H1 (cell line): Measurements from ENCODE around the gene GP5. TPM values are rescaled to one million over a fixed set of nuclear protein-coding genes. Genes with fewer than 3 reads are reported as not detected.

Source experiments
- CTCF ChIA-PET: fragments of 300-600 bp; sonication (Branson Sonifier 250); formaldehyde crosslinking; loops from one replicate; lab custom pipeline; 2021; ENCODE audit not compliant: partially characterized antibody; lab: Charles Lee
- POLR2A ChIA-PET: fragments of 300-600 bp; sonication (Branson Sonifier 250); formaldehyde crosslinking; loops from one replicate; lab custom pipeline; 2021; ENCODE audit warnings: inconsistent platforms; ENCODE audit not compliant: partially characterized antibody; lab: Charles Lee
- DNase-seq, 2 experiments: peaks; one replicate each; pipeline versions ENCODE4 v3.0.0 to v3.0.0-alpha.2; 2010 to 2022; ENCODE audit warnings: low spot score in 2 of 2, low read depth in 1 of 2, mixed read lengths in 1 of 2
- FAIRE-seq: peaks from 2 replicates; lab custom pipeline; 2011; peaks lifted over from hg19 to GRCh38; lab: Jason Lieb, UNC
- H2AFZ ChIP-seq: 2 replicates; pipeline ENCODE4 v1.8.1; 2012; ENCODE audit warnings: low read length, inconsistent platforms
- H2AK5ac ChIP-seq: 2 replicates; pipeline ENCODE4 v1.6.1; 2013; ENCODE audit warnings: low read depth, low read length
- H2BK120ac ChIP-seq: replicated peaks from 2 replicates; pipeline ENCODE3; 2013; ENCODE audit warnings: low read depth, low read length, inconsistent platforms
- H2BK12ac ChIP-seq: 2 replicates; pipeline ENCODE4 v1.6.1; 2013; ENCODE audit warnings: low read depth, low read length
- H2BK15ac ChIP-seq: 2 replicates; pipeline ENCODE4 v1.6.1; 2013; ENCODE audit warnings: low read length
- H2BK20ac ChIP-seq: 2 replicates; pipeline ENCODE4 v1.6.1; 2013; ENCODE audit warnings: low read length
- H2BK5ac ChIP-seq: 2 replicates; pipeline ENCODE4 v1.6.1; 2013; ENCODE audit warnings: low read depth, low read length
- H3K14ac ChIP-seq: 2 replicates; pipeline ENCODE4 v1.6.1; 2013; ENCODE audit warnings: inconsistent platforms; ENCODE audit not compliant: insufficient read length
- H3K18ac ChIP-seq: 2 replicates; pipeline ENCODE4 v1.6.1; 2013; ENCODE audit warnings: low read length; ENCODE audit errors: extremely low read depth
- H3K23ac ChIP-seq: 2 replicates; pipeline ENCODE4 v1.6.1; 2013; ENCODE audit warnings: inconsistent platforms; ENCODE audit not compliant: insufficient read length
- H3K23me2 ChIP-seq: 2 replicates; pipeline ENCODE4 v1.6.1; 2013; ENCODE audit warnings: low read depth, low read length
- H3K27ac ChIP-seq: 2 replicates; pipeline ENCODE4 v1.6.1; 2011; ENCODE audit warnings: low read depth, low read length, inconsistent platforms
- H3K27me3 ChIP-seq, 4 experiments: replicated peaks in 1 of 4; 1 replicate in 1 of 4; 2 replicates in 3 of 4; pipeline versions ENCODE4 v1.6.1 to v1.8.1; 2011 to 2013; ENCODE audit warnings: low read length in 3 of 4, mild to moderate bottlenecking in 3 of 4, inconsistent platforms in 2 of 4, mixed read lengths in 2 of 4, moderate library complexity in 1 of 4; ENCODE audit not compliant: control insufficient read depth in 3 of 4, insufficient read depth in 3 of 4; ENCODE audit errors: extremely low read depth in 1 of 4
- H3K36me3 ChIP-seq, 4 experiments: 2 replicates each; pipeline versions ENCODE4 v1.6.1 to v1.8.1; 2011 to 2013; ENCODE audit warnings: mild to moderate bottlenecking in 4 of 4, low read length in 3 of 4, moderate library complexity in 2 of 4, control low read depth in 1 of 4, inconsistent platforms in 1 of 4; ENCODE audit not compliant: insufficient read depth in 4 of 4, control insufficient read depth in 2 of 4
- H3K4ac ChIP-seq: replicated peaks from 2 replicates; pipeline ENCODE3; 2013; ENCODE audit warnings: low read length, low read depth, mixed read lengths, inconsistent platforms; ENCODE audit not compliant: insufficient read length
- H3K4me1 ChIP-seq, 4 experiments: replicated peaks in 1 of 4; 1 replicate in 1 of 4; 2 replicates in 3 of 4; pipeline versions ENCODE4 v1.6.1 to v1.8.1; 2011 to 2013; ENCODE audit warnings: low read length in 3 of 4, inconsistent platforms in 2 of 4, mixed read lengths in 1 of 4; ENCODE audit not compliant: insufficient read depth in 4 of 4, control insufficient read depth in 3 of 4
- H3K4me2 ChIP-seq, 2 experiments: 2 replicates each; pipeline versions ENCODE4 v1.6.1 to v1.8.1; 2011 to 2013; ENCODE audit warnings: low read depth in 2 of 2, low read length in 2 of 2, control low read depth in 1 of 2, inconsistent platforms in 1 of 2, mild to moderate bottlenecking in 1 of 2; ENCODE audit not compliant: insufficient read depth in 1 of 2
- H3K4me3 ChIP-seq, 4 experiments: fragments of 200-600, 300-600 bp in 1 of 4; sonication (generic), shearing (Covaris generic), sonication (Bioruptor Twin) in 1 of 4; 2 replicates each; pipeline versions ENCODE4 v1.5.1 to v1.8.1; 2011 to 2016; ENCODE audit warnings: low read length in 4 of 4, low read depth in 3 of 4, control low read depth in 2 of 4, inconsistent platforms in 2 of 4, mild to moderate bottlenecking in 2 of 4, mixed read lengths in 1 of 4, moderate library complexity in 1 of 4; ENCODE audit not compliant: insufficient read depth in 2 of 4; ENCODE audit errors: extremely low read depth in 1 of 4
- H3K56ac ChIP-seq: replicated peaks from 2 replicates; pipeline ENCODE3; 2013; ENCODE audit warnings: low read depth, mild to moderate bottlenecking, mixed read lengths, low read length, inconsistent platforms; ENCODE audit not compliant: insufficient read length
- H3K79me1 ChIP-seq: 2 replicates; pipeline ENCODE4 v1.6.1; 2013; ENCODE audit warnings: low read depth, low read length, control low read depth
- H3K79me2 ChIP-seq, 2 experiments: 2 replicates each; pipeline versions ENCODE4 v1.6.1 to v1.8.1; 2012 to 2013; ENCODE audit warnings: low read length in 2 of 2, mild to moderate bottlenecking in 2 of 2, inconsistent platforms in 1 of 2; ENCODE audit not compliant: insufficient read depth in 2 of 2, control insufficient read depth in 1 of 2
- H3K9ac ChIP-seq, 4 experiments: replicated peaks in 1 of 4; 1 replicate in 1 of 4; 2 replicates in 3 of 4; pipeline versions ENCODE4 v1.6.1 to v1.8.1; 2011 to 2013; ENCODE audit warnings: low read depth in 3 of 4, low read length in 3 of 4, control low read depth in 2 of 4, mild to moderate bottlenecking in 2 of 4, moderate library complexity in 2 of 4, inconsistent platforms in 1 of 4; ENCODE audit errors: extremely low read depth in 1 of 4
- H3K9me3 ChIP-seq, 2 experiments: 2 replicates each; pipeline versions ENCODE4 v1.6.1 to v1.8.1; 2012 to 2013; ENCODE audit warnings: mild to moderate bottlenecking in 2 of 2, moderate library complexity in 2 of 2, control low read depth in 1 of 2, inconsistent platforms in 1 of 2, low read depth in 1 of 2, low read length in 1 of 2, mixed read lengths in 1 of 2; ENCODE audit not compliant: insufficient read depth in 2 of 2
- H4K20me1 ChIP-seq, 2 experiments: replicated peaks in 1 of 2; 2 replicates each; pipeline versions ENCODE3 to v1.8.1; 2011 to 2013; ENCODE audit warnings: inconsistent platforms in 2 of 2, low read length in 2 of 2, mild to moderate bottlenecking in 1 of 2; ENCODE audit not compliant: insufficient read depth in 2 of 2, control insufficient read depth in 1 of 2
- H4K5ac ChIP-seq: 2 replicates; pipeline ENCODE4 v1.6.1; 2013; ENCODE audit warnings: low read length, low read depth, mixed read lengths, inconsistent platforms; ENCODE audit not compliant: insufficient read length
- H4K8ac ChIP-seq: 2 replicates; pipeline ENCODE4 v1.8.0; 2013; ENCODE audit warnings: mild to moderate bottlenecking, moderate library complexity, low read length, inconsistent platforms; ENCODE audit not compliant: insufficient read depth; ENCODE audit errors: extremely low read depth
- H4K91ac ChIP-seq: replicated peaks from 2 replicates; pipeline ENCODE3; 2013; ENCODE audit warnings: low read length, mixed read lengths, inconsistent platforms; ENCODE audit not compliant: insufficient read length
- CBX8 ChIP-seq: fragments of 300-800, 300-1000 bp; sonication (generic); IDR thresholded peaks from 2 replicates; pipeline ENCODE4 v1.7.1; 2016; ENCODE audit warnings: low read depth, low read length, borderline replicate concordance
- EP300 ChIP-seq, 2 experiments: IDR thresholded peaks; 1 replicate in 1 of 2; 2 replicates in 1 of 2; pipeline ENCODE4 v1.6.1; 2011 to 2012; ENCODE audit warnings: low read depth in 2 of 2, low read length in 2 of 2, mild to moderate bottlenecking in 2 of 2, borderline replicate concordance in 1 of 2, inconsistent platforms in 1 of 2, moderate library complexity in 1 of 2
- HDAC2 ChIP-seq, 2 experiments: fragments of 300-600 bp in 1 of 2; sonication (generic) in 1 of 2; IDR thresholded peaks; 2 replicates each; pipeline ENCODE4 v1.6.1; 2011 to 2012; ENCODE audit warnings: low read depth in 2 of 2, low read length in 2 of 2, mild to moderate bottlenecking in 2 of 2, moderate library complexity in 2 of 2, borderline replicate concordance in 1 of 2, inconsistent platforms in 1 of 2
- JUN ChIP-seq: IDR thresholded peaks from 2 replicates; pipeline ENCODE4 v1.6.1; 2011; ENCODE audit warnings: low read depth, mild to moderate bottlenecking, improper control_type of control experiment, low read length
- JUND ChIP-seq: IDR thresholded peaks from 2 replicates; pipeline ENCODE4 v1.6.1; 2011; ENCODE audit warnings: mild to moderate bottlenecking, improper control_type of control experiment, low read length
- KDM5A ChIP-seq: fragments of 200-600 bp; IDR thresholded peaks from 2 replicates; pipeline ENCODE4 v1.7.1; 2012; ENCODE audit warnings: mild to moderate bottlenecking, low read length, inconsistent platforms, mixed read lengths
- NRF1 ChIP-seq: IDR thresholded peaks from 2 replicates; pipeline ENCODE4 v1.6.1; 2011; ENCODE audit warnings: mild to moderate bottlenecking, low read depth, low read length, improper control_type of control experiment
- POU5F1 ChIP-seq: IDR thresholded peaks from 2 replicates; pipeline ENCODE4 v1.6.1; 2011; ENCODE audit warnings: low read depth, mild to moderate bottlenecking, low read length, moderate library complexity
- RAD21 ChIP-seq, 2 experiments: IDR thresholded peaks in 1 of 2; conservative IDR thresholded peaks in 1 of 2; 2 replicates each; pipeline ENCODE4 v1.6.1; 2011; ENCODE audit warnings: low read depth in 2 of 2, low read length in 2 of 2, improper control_type of control experiment in 1 of 2, inconsistent platforms in 1 of 2, mild to moderate bottlenecking in 1 of 2, moderate library complexity in 1 of 2
- RNF2 ChIP-seq: fragments of 200-900, 300-1000 bp; sonication (generic); IDR thresholded peaks from 2 replicates; pipeline ENCODE4 v1.7.1; 2016; ENCODE audit warnings: borderline replicate concordance, low read depth, mild to moderate bottlenecking, antibody characterized with exemption, low read length; ENCODE audit not compliant: poor library complexity, severe bottlenecking; ENCODE audit errors: missing control alignments
- SP1 ChIP-seq: IDR thresholded peaks from 2 replicates; pipeline ENCODE4 v1.6.1; 2011; ENCODE audit warnings: low read depth, low read length
- TAF1 ChIP-seq: IDR thresholded peaks from 2 replicates; pipeline ENCODE4 v1.6.1; 2011; ENCODE audit warnings: mild to moderate bottlenecking, low read depth, low read length
- TEAD4 ChIP-seq: IDR thresholded peaks from 2 replicates; pipeline ENCODE4 v1.6.1; 2012; ENCODE audit warnings: low read depth, low read length, inconsistent platforms, mixed read lengths
- YY1 ChIP-seq: IDR thresholded peaks from 2 replicates; pipeline ENCODE4 v1.6.1; 2011; ENCODE audit warnings: low read depth, mild to moderate bottlenecking, low read length
- WGBS, 2 experiments: shearing (Covaris generic) in 1 of 2; methylation state at CpG; one replicate each; pipeline versions ENCODE4 v1.1.6 to v1.1.7; 2013 to 2015; ENCODE audit warnings: low lambda C conversion rate in 2 of 2, mixed read lengths in 2 of 2, inconsistent platforms in 1 of 2, low coverage in 1 of 2, missing lambda C conversion rate in 1 of 2; ENCODE audit not compliant: insufficient replicate concordance in 2 of 2, insufficient coverage in 1 of 2, insufficient read length in 1 of 2; ENCODE audit errors: extremely low coverage in 1 of 2, missing lambda C conversion rate in 1 of 2; 5-methylcytosine and 5-hydroxymethylcytosine counted together
- polyA plus RNA-seq, 7 experiments: library from polyadenylated mRNA; depleted of rRNA in 3 of 7; stranded (reverse) in 5 of 7; unstranded in 2 of 7; fragments of >200 nt in 5 of 7; fragments of 200-250 nt in 2 of 7; gene quantifications; 1 replicate in 5 of 7; 2 replicates in 1 of 7; 4 replicates in 1 of 7; pipeline versions ENCODE4 v1.2.1 to v1.2.3, GENCODE V29; 2011 to 2013; ENCODE audit warnings: missing spikeins in 2 of 7, mixed read lengths in 2 of 7
- total RNA-seq: library from RNA; stranded (reverse); fragmentation: NEBNext Ultra II Directional; extraction: Animal tissue kit (Norgen Biotek cat#: 25700); gene quantifications from 2 replicates; pipeline ENCODE4 v1.2.1, GENCODE V29; 2021

The GP5 gene
- total and polyA plus RNA-seq, 2 of the 8 experiments (the other 6 are each of a cell fraction or from before 2014, with no cell fraction given), result 0.13 to 0.14 TPM

DNA sequence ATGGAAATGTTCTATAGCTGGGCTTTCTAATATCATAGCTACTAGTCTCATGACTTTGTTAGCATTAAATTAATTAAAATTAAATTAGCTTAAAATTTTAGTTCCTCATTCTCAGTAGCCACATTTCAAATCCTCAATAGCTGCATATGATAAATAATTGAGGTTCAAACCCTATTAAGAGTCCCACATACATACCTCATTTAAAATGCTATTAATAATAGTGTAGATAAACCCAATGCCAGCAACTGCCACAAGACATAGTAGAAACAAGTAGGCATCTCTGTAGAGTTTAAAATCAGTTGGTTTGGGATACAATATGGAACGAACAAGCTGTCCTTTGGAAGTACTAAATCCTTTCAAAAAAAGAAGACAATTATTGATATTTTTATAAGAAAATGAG lies 48.6 kb upstream of the GP5 start:
- Histone ChIP-seq H3K23ac (no peak overlapping the region), H4K8ac (no peak overlapping the region), H2AK5ac (no peak overlapping the region), H2BK15ac (no peak overlapping the region), H2BK12ac (no peak overlapping the region), H3K4me3 (no peak overlapping the region), H4K5ac (no peak overlapping the region), H3K79me1 (no peaks in the 10 kb centered on the region), H3K56ac (no peak overlapping the region), H3K4me2 (no peak overlapping the region), H3K18ac (no peak overlapping the region), H3K4ac (no peak overlapping the region), H3K9ac (no peak overlapping the region), H3K27ac (no peak overlapping the region), H3K27me3 (peaks cover 0 to 2% (median 0%) of the 10 kb centered on the region in 4 experiments; a peak in 1 of 7 replicates), H3K79me2 (no peaks in the 10 kb centered on the region), H2AFZ (no peak overlapping the region), H3K14ac (no peak overlapping the region), H3K36me3 (peaks cover 2 to 68% (median 33%) of the 10 kb centered on the region in 4 experiments), H4K91ac (no peak overlapping the region), H4K20me1 (no peaks in the 10 kb centered on the region), H2BK20ac (no peak overlapping the region), H3K9me3 (no peaks in the 10 kb centered on the region), H3K4me1 (no peaks in the 10 kb centered on the region), H2BK120ac (no peak overlapping the region), H3K23me2 (no peaks in the 10 kb centered on the region), H2BK5ac (no peak overlapping the region)
- CTCF ChIA-PET, result interaction anchor here (0.7 to 2.0 kb wide), 7 partner anchors 10 to 147 kb away, joined by 3 to 8 read pairs (median 5); no protein-coding TSS in a partner anchor
- no peak for FAIRE-seq
- no peak for DNase-seq
- 100% methylated on average over 1 of the region's 1 CpG; no CpG with 5 or more reads in 1 of the 2 experiments for WGBS, 2 experiments
- POLR2A ChIA-PET, result no interaction called here
- TF ChIP-seq KDM5A (no peak), TAF1 (no peak), JUND (no peak), TEAD4 (no peak), POU5F1 (no peak), YY1 (no peak), RAD21 (IDR thresholded peaks at IDR 0.05 in 1 of 2, conservative IDR thresholded peaks at IDR 0.05 in 1 of 2; ENCODE audit: low read depth in 2 of 2, low read length in 2 of 2) (no peak), HDAC2 (IDR thresholded peaks at IDR 0.05; ENCODE audit: borderline replicate concordance in 1 of 2, low read depth in 2 of 2, low read length in 2 of 2) (no peak), EP300 (IDR thresholded peaks at IDR 0.05; ENCODE audit: borderline replicate concordance in 1 of 2, low read depth in 2 of 2, low read length in 2 of 2) (no peak), JUN (no peak), RNF2 (no peak), NRF1 (no peak), SP1 (no peak), CBX8 (no peak)
